Esophagus squamous epithelium (tissue), 5 donors: ENCODE measurements around the gene PAX3. TPM values are rescaled to one million over a fixed set of nuclear protein-coding genes. Genes with fewer than 3 reads are reported as not detected.

ENCODE experiments used
- DNase-seq: peaks from one replicate; lab custom pipeline; 2025; lab: John Stamatoyannopoulos, UW
- H3K27ac ChIP-seq, 4 donors: fragments of 200-600 bp; sonication (generic); one replicate each; pipeline ENCODE4 v1.5.1; 2016 to 2019; ENCODE audit warnings: mild to moderate bottlenecking in 1 of 4
- H3K27me3 ChIP-seq, 4 donors: fragments of 200-600 bp; sonication (generic); 1 replicate in 3 of 4; 2 replicates in 1 of 4; pipeline versions ENCODE4 v1.5.1 to v1.6.0; 2017 to 2021; ENCODE audit warnings: antibody characterized with exemption in 1 of 4
- H3K36me3 ChIP-seq, 3 donors: fragments of 200-600 bp; sonication (generic); one replicate each; pipeline ENCODE4 v1.5.1; 2016 to 2019
- H3K4me1 ChIP-seq, 3 donors: fragments of 200-600 bp; sonication (generic); one replicate each; pipeline ENCODE4 v1.5.1; 2017 to 2019
- H3K4me3 ChIP-seq, 4 donors: fragments of 200-600 bp; sonication (generic); 1 replicate in 3 of 4; 2 replicates in 1 of 4; pipeline ENCODE4 v1.5.1; 2016 to 2019; ENCODE audit warnings: mild to moderate bottlenecking in 2 of 4, moderate library complexity in 1 of 4
- H3K9me3 ChIP-seq, 3 donors: fragments of 200-600 bp; sonication (generic); one replicate each; pipeline ENCODE4 v1.5.1; 2016 to 2019
- CTCF ChIP-seq, 6 experiments: fragments of 450-650 bp in 4 of 6; fragments of 200-600 bp in 2 of 6; sonication (generic) in 2 of 6; IDR thresholded peaks; one replicate each; pipeline ENCODE4 v1.5.1; 2016 to 2019; ENCODE audit warnings: antibody characterized with exemption in 6 of 6, mild to moderate bottlenecking in 4 of 6, moderate library complexity in 4 of 6
- POLR2A ChIP-seq, 4 donors: fragments of 450-650 bp; IDR thresholded peaks; one replicate each; pipeline ENCODE4 v1.6.1; 2017; ENCODE audit warnings: antibody characterized with exemption in 4 of 4, mild to moderate bottlenecking in 4 of 4, moderate library complexity in 3 of 4
- whole genome bisulfite sequencing, 2 donors: methylation state at CpG; one replicate each; pipeline ENCODE4 v1.1.5; 2018; 5-methylcytosine and 5-hydroxymethylcytosine counted together
- intact Hi-C: fragments of 100-400 bp; cut with DNase I; formaldehyde crosslinking; loops from one replicate; pipeline ENCODE4 v1.15.0; 2022
- total RNA-seq, 4 donors: library from RNA; depleted of rRNA; stranded (reverse); fragments of >200 nt; gene quantifications; one replicate each; pipeline ENCODE4 v1.1.0, GENCODE V29; 2016
- donor health status: DM: yes; HTN: yes; CAD: no.

Gene PAX3
- total RNA-seq, 4 donors from 2014 or later = not detected

DNA sequence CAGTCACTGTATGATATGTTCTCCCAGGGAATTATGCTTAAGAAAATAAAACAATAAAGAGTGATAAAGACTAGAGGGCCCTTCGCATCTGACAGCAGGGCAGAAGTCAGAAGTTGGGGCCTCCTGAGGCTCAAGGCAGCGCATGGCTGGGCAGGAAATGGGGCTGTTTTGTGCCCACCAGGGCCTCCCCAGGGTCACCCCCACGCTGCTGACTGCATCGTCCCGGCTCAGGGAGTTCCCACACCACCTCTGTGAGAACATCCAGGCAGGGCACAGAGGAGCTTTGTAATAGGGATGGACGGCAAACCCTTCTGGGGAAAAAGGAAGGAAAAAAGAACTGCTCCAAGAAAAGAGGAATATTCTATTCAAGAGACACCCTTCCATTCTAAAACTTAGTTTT lies 41.2 kb downstream of the PAX3 start:
- Histone ChIP-seq H3K36me3 (no peaks in the 10 kb centered on the region), H3K4me3 (no peak overlapping the region), H3K9me3 (no peaks in the 10 kb centered on the region), H3K27ac (no peak overlapping the region), H3K4me1 (no peaks in the 10 kb centered on the region), H3K27me3 (peaks cover 0 to 44% (median 0%) of the 10 kb centered on the region in 4 donors)
- WGBS, 2 donors = 27 to 46% methylated on average over 6 of the region's 6 CpGs
- intact Hi-C loops = no loop called here
- DNase-seq = no peak
- TF ChIP-seq CTCF (IDR thresholded peaks at IDR 0.05) = no peak
- TF ChIP-seq POLR2A (IDR thresholded peaks at IDR 0.05) = no peak

GRCh38 chr2:222256250-222256649 lies 42.5 kb downstream of the PAX3 start:
- no peak for DNase-seq
- Histone ChIP-seq H3K36me3 (no peaks in the 10 kb centered on the region), H3K4me3 (no peak overlapping the region), H3K4me1 (no peaks in the 10 kb centered on the region), H3K9me3 (no peaks in the 10 kb centered on the region), H3K27ac (no peak overlapping the region), H3K27me3 (peaks cover 0 to 40% (median 0%) of the 10 kb centered on the region in 4 donors)
- TF ChIP-seq POLR2A (IDR thresholded peaks at IDR 0.05) (no peak), CTCF (IDR thresholded peaks at IDR 0.05) (no peak)
- intact Hi-C loops = no loop called here
- WGBS, 2 donors = 20 to 38% methylated on average over 8 of the region's 8 CpGs

DNA sequence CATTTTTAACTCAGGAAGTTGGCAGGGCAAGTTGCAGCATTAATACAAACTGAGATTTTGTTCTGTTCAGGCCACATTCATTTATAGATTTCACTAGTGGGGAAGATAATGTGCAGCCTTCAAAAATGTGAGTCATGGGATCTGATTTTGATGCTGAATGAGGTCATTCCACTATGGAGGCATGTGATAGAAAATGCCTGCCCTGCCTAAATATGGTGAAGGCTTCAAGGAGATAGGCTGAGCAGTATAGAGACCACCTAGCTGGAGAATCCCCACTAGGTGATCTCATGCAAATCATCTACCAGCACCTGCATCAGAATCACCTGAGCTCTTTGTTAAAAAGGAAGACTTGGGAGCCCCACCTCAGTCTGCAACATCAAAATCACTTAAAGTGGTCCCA lies 43.7 kb downstream of the PAX3 start:
- TF ChIP-seq CTCF (IDR thresholded peaks at IDR 0.05) (no peak), POLR2A (IDR thresholded peaks at IDR 0.05) (no peak)
- H3K36me3 ChIP-seq = no peaks in the 10 kb centered on the region
- H3K4me3 ChIP-seq = no peak overlapping the region
- H3K27ac ChIP-seq = no peak overlapping the region
- no peak for DNase-seq
- H3K27me3 ChIP-seq = peaks cover 0 to 38% (median 0%) of the 10 kb centered on the region in 4 donors
- no peaks in the 10 kb centered on the region for H3K4me1 ChIP-seq
- H3K9me3 ChIP-seq = no peaks in the 10 kb centered on the region
- intact Hi-C loops = no loop called here

DNA sequence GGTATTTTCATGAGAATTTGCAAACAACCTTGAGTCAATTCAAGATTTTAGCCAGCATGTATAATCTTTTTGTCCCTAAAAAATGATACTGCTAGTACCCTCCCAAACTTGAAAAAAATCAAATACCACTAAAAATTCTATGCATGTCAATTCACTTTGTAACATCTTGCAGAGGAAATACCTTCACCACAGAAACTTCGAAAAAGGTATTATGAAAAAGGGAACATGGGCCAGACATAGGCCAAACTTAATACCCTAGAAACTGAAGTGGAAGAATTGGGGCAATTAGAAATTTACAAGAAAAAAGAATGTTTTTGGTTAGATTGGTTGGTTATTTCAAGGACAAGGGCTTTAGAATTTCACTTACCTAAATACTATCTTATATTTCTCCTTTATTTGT lies 48.5 kb downstream of the PAX3 start:
- Histone ChIP-seq H3K36me3 (no peaks in the 10 kb centered on the region), H3K4me1 (no peaks in the 10 kb centered on the region), H3K27me3 (no peaks in the 10 kb centered on the region), H3K4me3 (no peak overlapping the region), H3K27ac (no peak overlapping the region), H3K9me3 (no peaks in the 10 kb centered on the region)
- TF ChIP-seq POLR2A (IDR thresholded peaks at IDR 0.05) (no peak), CTCF (IDR thresholded peaks at IDR 0.05) (no peak)
- WGBS, 2 donors = 19 to 40% methylated on average over 1 of the region's 1 CpG
- intact Hi-C loops = no loop called here
- DNase-seq = no peak

GRCh38 chr2:222249444-222249843 lies 49.4 kb downstream of the PAX3 start:
- no peak for DNase-seq
- no peak for TF ChIP-seq POLR2A (IDR thresholded peaks at IDR 0.05)
- TF ChIP-seq CTCF (IDR thresholded peaks at IDR 0.05) = no peak
- no peaks in the 10 kb centered on the region for H3K27me3 ChIP-seq
- intact Hi-C loops = no loop called here
- 58 to 69% methylated on average over 5 of the region's 5 CpGs for WGBS, 2 donors
- no peak overlapping the region for H3K27ac ChIP-seq
- H3K4me1 ChIP-seq = no peaks in the 10 kb centered on the region
- no peak overlapping the region for H3K4me3 ChIP-seq
- H3K36me3 ChIP-seq = no peaks in the 10 kb centered on the region
- no peaks in the 10 kb centered on the region for H3K9me3 ChIP-seq
